MCF 10A (cell line): ENCODE measurements around the gene SNX27. TPM values are rescaled to one million over a fixed set of nuclear protein-coding genes. Genes with fewer than 3 reads are reported as not detected.
"Not testable (repeated sequence)": the region's sequence is repeated elsewhere in the genome, so short reads cannot be mapped to it uniquely, and the experiment has no call there.

Experiments used
- BruUV-seq: library from RNA; stranded (reverse); fragments of 400-500 nt; replicated peaks from 2 replicates; lab custom pipeline; 2021; lab: Mats Ljungman, UMichigan
- CTCF ChIA-PET: fragments of 300-600 bp; sonication (Branson Sonifier 250); formaldehyde crosslinking; extraction: SDS; loops from one replicate; lab custom pipeline; 2021; ENCODE audit warnings: antibody characterized with exemption, inconsistent platforms; lab: Yijun Ruan, JAX
- POLR2A ChIA-PET: fragments of 300-600, 350-650 bp; sonication (Branson Sonifier 250); formaldehyde crosslinking; extraction: SDS; loops from one replicate; lab custom pipeline; 2020; ENCODE audit warnings: antibody characterized with exemption, inconsistent platforms; lab: Yijun Ruan, JAX
- DNase-seq: peaks from one replicate; pipeline ENCODE4 v3.0.0-alpha.2; 2018; ENCODE audit not compliant: unreplicated experiment
- H3K27ac Mint-ChIP-seq: one replicate; pipeline ENCODE4 v1.8.0; 2022; ENCODE audit warnings: mild to moderate bottlenecking, low read depth, mixed read lengths; ENCODE audit not compliant: unreplicated experiment
- H3K27me3 Mint-ChIP-seq: one replicate; pipeline ENCODE4 v1.8.0; 2022; ENCODE audit warnings: mixed read lengths; ENCODE audit not compliant: insufficient read depth, unreplicated experiment
- H3K36me3 Mint-ChIP-seq: one replicate; pipeline ENCODE4 v1.8.0; 2022; ENCODE audit warnings: mild to moderate bottlenecking, moderate library complexity, mixed read lengths; ENCODE audit not compliant: insufficient read depth, unreplicated experiment
- H3K4me1 Mint-ChIP-seq: one replicate; pipeline ENCODE4 v1.8.0; 2022; ENCODE audit warnings: mixed read lengths; ENCODE audit not compliant: insufficient read depth, unreplicated experiment
- H3K4me3 Mint-ChIP-seq: one replicate; pipeline ENCODE4 v1.8.0; 2022; ENCODE audit warnings: mild to moderate bottlenecking, moderate library complexity, mixed read lengths; ENCODE audit not compliant: unreplicated experiment
- H3K9me3 Mint-ChIP-seq: one replicate; pipeline ENCODE4 v1.8.0; 2022; ENCODE audit warnings: mixed read lengths; ENCODE audit not compliant: unreplicated experiment
- intact Hi-C: fragments of 100-400 bp; cut with micrococcal nuclease; formaldehyde crosslinking; loops from 2 replicates; pipeline ENCODE4 v1.14.1; 2022
- total RNA-seq: library from RNA; stranded (reverse); gene quantifications from 2 replicates; pipeline ENCODE4 v1.2.3, GENCODE V29; 2022
- TF ChIP-seq, protein P1 (sequence below): fragments of 200-600 bp; IDR thresholded peaks from one replicate; pipeline ENCODE4 v1.8.0; 2022; ENCODE audit warnings: antibody characterized with exemption, mild to moderate bottlenecking; ENCODE audit not compliant: unreplicated experiment

Gene SNX27
- total RNA-seq, 1 experiment from 2014 or later, result 36.9 TPM

DNA sequence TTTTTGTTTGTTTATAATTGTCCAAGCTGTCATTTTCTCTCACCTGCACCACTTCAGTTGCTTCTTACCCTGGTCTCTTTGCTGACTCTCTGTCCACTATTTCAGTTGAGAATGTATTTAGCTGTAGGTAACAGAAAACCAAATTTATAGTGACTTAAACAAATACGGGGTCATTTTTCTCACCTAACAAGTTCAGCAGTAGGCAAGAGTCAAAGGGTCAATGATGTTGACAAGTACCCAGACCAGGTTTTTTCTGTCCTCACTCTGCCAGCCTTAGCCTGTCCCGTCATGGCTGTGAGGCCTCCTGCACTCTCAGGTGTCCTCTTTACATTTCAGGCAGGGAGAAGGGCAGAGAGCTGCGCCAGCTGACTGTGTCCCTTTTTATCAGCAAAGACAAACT, 121.3 kb downstream of the SNX27 start:
- Mint-ChIP-seq H3K27me3 (peaks cover 27% of the 10 kb centered on the region), H3K4me1 (peaks cover 7% of the 10 kb centered on the region), H3K4me3 (no peak overlapping the region), H3K27ac (no peak overlapping the region), H3K36me3 (no peaks in the 10 kb centered on the region), H3K9me3 (peaks cover 9% of the 10 kb centered on the region)
- CTCF ChIA-PET, result interaction anchor here (0.6 to 4.1 kb wide), 22 partner anchors 8 to 671 kb away, joined by 3 to 53 read pairs (median 12); partner anchors contain the start of genes C2CD4D, CELF3 and MRPL9
- POLR2A ChIA-PET, result interaction anchor here (0.6 to 2.2 kb wide), 2 partner anchors 12 to 139 kb away, joined by 3 to 6 read pairs; partner anchors contain the start of gene RIIAD1
- intact Hi-C loops, result loop anchor here (10.0 kb wide), 1 partner anchor 538 kb away; the partner anchor contains the start of genes PIP5K1A and VPS72
- no peak for DNase-seq
- TF ChIP-seq, protein P1, sequence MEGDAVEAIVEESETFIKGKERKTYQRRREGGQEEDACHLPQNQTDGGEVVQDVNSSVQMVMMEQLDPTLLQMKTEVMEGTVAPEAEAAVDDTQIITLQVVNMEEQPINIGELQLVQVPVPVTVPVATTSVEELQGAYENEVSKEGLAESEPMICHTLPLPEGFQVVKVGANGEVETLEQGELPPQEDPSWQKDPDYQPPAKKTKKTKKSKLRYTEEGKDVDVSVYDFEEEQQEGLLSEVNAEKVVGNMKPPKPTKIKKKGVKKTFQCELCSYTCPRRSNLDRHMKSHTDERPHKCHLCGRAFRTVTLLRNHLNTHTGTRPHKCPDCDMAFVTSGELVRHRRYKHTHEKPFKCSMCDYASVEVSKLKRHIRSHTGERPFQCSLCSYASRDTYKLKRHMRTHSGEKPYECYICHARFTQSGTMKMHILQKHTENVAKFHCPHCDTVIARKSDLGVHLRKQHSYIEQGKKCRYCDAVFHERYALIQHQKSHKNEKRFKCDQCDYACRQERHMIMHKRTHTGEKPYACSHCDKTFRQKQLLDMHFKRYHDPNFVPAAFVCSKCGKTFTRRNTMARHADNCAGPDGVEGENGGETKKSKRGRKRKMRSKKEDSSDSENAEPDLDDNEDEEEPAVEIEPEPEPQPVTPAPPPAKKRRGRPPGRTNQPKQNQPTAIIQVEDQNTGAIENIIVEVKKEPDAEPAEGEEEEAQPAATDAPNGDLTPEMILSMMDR, result no peak
- BruUV-seq, result no TSS peak

DNA sequence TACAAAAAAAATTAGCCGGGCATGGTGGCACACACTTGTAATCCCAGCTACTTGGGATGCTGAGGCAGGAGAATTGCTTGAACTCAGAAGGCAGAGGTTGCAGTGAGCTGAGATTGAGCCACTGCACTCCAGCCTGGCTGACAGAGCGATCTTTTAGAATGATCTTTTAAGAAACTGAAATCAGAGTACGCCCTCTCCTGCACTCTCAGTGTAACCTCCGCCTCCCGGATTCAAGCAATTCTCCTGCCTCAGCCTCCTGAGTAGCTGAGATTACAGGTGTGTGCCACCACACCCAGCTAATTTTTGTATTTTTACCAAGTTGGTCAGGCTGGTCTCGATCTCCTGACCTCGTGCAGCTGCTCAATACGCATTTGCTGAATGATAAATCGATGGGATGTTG, 122.1 kb downstream of the SNX27 start:
- peaks cover 27% of the 10 kb centered on the region for H3K27me3 Mint-ChIP-seq
- not testable (repeated sequence) for DNase-seq, H3K4me1 Mint-ChIP-seq, H3K27ac Mint-ChIP-seq, H3K9me3 Mint-ChIP-seq, H3K36me3 Mint-ChIP-seq, H3K4me3 Mint-ChIP-seq, BruUV-seq
- intact Hi-C loops, result loop anchor here (2.0 to 10.0 kb wide), 2 partner anchors 41 to 539 kb away; partner anchors contain the start of genes PIP5K1A and VPS72
- CTCF ChIA-PET, result interaction anchor here (0.6 to 4.1 kb wide), 59 partner anchors 10 to 672 kb away, joined by 3 to 53 read pairs (median 6); partner anchors contain the start of genes C2CD4D, CELF3 and RIIAD1
- POLR2A ChIA-PET, result interaction anchor here (0.6 to 2.2 kb wide), 2 partner anchors 13 to 140 kb away, joined by 3 to 6 read pairs; partner anchors contain the start of gene RIIAD1

DNA sequence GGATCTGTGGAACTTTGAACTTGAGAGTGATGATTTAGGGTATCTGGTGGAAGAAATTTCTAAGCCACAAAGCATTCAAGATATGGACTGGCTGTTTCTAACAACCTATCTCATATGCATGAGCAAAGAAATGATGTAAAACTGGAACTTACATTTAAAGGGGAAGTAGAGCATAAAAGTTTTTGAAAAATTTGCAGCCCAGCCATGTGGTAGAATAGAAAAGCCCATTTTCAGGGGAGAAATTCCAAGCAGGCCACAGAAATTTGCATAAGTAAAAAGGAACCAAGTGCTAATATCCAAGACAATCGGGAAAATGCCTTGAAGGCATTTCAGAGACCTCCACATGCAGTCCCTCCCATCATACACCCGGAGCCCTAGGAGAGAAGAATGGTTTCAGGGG, 125.2 kb downstream of the SNX27 start:
- POLR2A ChIA-PET, result no interaction called here
- intact Hi-C loops, result loop anchor here (10.0 kb wide), 1 partner anchor 542 kb away; the partner anchor contains the start of genes PIP5K1A and VPS72
- CTCF ChIA-PET, result interaction anchor here (0.7 to 4.1 kb wide), 6 partner anchors 20 to 292 kb away, joined by 3 to 24 read pairs (median 4); no protein-coding TSS in a partner anchor
- no peak for DNase-seq
- no TSS peak for BruUV-seq
- Mint-ChIP-seq H3K4me3 (no peak overlapping the region), H3K36me3 (no peaks in the 10 kb centered on the region), H3K9me3 (peaks cover 9% of the 10 kb centered on the region), H3K4me1 (peaks cover 7% of the 10 kb centered on the region), H3K27ac (no peak overlapping the region), H3K27me3 (peaks cover 14% of the 10 kb centered on the region)
- TF ChIP-seq, protein P1, result no peak

- ChIA-PET POLR2A (no interaction called here), CTCF (interaction anchor here (0.7 to 4.1 kb wide), 9 partner anchors 20 to 292 kb away, joined by 3 to 24 read pairs (median 4); no protein-coding TSS in a partner anchor)
- no peak for DNase-seq
- intact Hi-C loops, result loop anchor here (10.0 kb wide), 1 partner anchor 543 kb away; the partner anchor contains the start of genes PIP5K1A and VPS72
- Mint-ChIP-seq H3K4me1 (peaks cover 7% of the 10 kb centered on the region), H3K27ac (no peak overlapping the region), H3K9me3 (peaks cover 9% of the 10 kb centered on the region), H3K27me3 (peaks cover 14% of the 10 kb centered on the region), H3K4me3 (no peak overlapping the region), H3K36me3 (no peaks in the 10 kb centered on the region)
- no TSS peak for BruUV-seq
- TF ChIP-seq, protein P1, result no peak
Measured at GRCh38 chr1:151737479-151737878, 125.6 kb downstream of the SNX27 start.
